Measurements from ENCODE around the gene MRC2. TPM values are rescaled to one million over a fixed set of nuclear protein-coding genes. Genes with fewer than 3 reads are reported as not detected.

Gene MRC2
- total and polyA plus RNA-seq, 9 of the 15 experiments (the other 6 are each of a cell fraction or from before 2014, with no cell fraction given) = 0.28 to 11.5 (median 6.6) TPM

DNA sequence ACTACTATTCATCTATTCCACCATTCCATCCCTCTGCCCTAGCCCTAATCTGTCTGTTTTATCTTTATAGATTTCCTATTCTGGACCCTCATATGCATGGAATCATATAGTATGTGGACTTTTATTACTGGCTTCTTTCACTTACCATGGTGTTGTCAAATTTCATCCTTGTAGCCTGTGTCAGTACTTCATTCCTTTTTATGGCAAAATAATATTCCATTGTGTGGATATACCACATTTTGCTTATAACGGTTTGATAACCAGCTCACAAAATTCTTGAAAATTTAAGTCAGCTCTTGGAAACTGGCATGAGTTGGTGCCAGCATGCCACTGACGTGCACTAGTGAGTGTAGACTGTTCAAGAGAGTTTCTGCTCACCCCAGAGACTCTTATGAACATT lies 30.3 kb upstream of the MRC2 start:
- Histone ChIP-seq H4K20me1 (replicated peaks; ENCODE audit: control insufficient read depth, insufficient read depth, low read length) (no peaks in the 10 kb centered on the region), H3K79me2 (ENCODE audit: control insufficient read depth, insufficient read depth, low read length) (no peaks in the 10 kb centered on the region), H3K4me2 (ENCODE audit: insufficient read depth, low read length) (no peak overlapping the region), H3K9ac (ENCODE audit: insufficient read depth in 1 of 2, low read depth in 2 of 2, low read length in 2 of 2) (no peak overlapping the region), H2AFZ (ENCODE audit: low read depth, low read length) (no peak overlapping the region), H3K9me1 (ENCODE audit: control insufficient read depth, insufficient read depth, low read length) (no peaks in the 10 kb centered on the region), H3K9me3 (replicated peaks; ENCODE audit: control insufficient read depth, insufficient read depth, low read depth, low read length) (peaks cover 11% of the 10 kb centered on the region), H3K36me3 (ENCODE audit: control insufficient read depth, insufficient read depth, low read length) (peaks cover 72% of the 10 kb centered on the region), H3K4me1 (replicated peaks in 1 of 2; ENCODE audit: control insufficient read depth in 2 of 2, insufficient read depth in 2 of 2, low read length in 2 of 2) (no peaks in the 10 kb centered on the region), H3K27ac (ENCODE audit: extremely low read depth, low read depth, low read length) (no peak overlapping the region), H3K4me3 (no peak overlapping the region), H3K27me3 (ENCODE audit: control insufficient read depth in 2 of 2, insufficient read depth in 2 of 2, low read length in 2 of 2) (no peaks in the 10 kb centered on the region)
- no TSS peak for BruUV-seq (replicated peaks)
- TF ChIP-seq, protein P1, sequence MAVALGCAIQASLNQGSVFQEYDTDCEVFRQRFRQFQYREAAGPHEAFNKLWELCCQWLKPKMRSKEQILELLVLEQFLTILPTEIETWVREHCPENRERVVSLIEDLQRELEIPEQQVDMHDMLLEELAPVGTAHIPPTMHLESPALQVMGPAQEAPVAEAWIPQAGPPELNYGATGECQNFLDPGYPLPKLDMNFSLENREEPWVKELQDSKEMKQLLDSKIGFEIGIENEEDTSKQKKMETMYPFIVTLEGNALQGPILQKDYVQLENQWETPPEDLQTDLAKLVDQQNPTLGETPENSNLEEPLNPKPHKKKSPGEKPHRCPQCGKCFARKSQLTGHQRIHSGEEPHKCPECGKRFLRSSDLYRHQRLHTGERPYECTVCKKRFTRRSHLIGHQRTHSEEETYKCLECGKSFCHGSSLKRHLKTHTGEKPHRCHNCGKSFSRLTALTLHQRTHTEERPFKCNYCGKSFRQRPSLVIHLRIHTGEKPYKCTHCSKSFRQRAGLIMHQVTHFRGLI (CRISPR knock-in tag; IDR thresholded peaks at IDR 0.05) = no peak
- no peak for TF ChIP-seq SNRNP70 (optimal IDR thresholded peaks at IDR 0.05; ENCODE audit: low read depth, low read length)
- TF ChIP-seq EP400 (IDR thresholded peaks at IDR 0.05) = no peak
- TF ChIP-seq RERE (CRISPR knock-in tag; IDR thresholded peaks at IDR 0.05; ENCODE audit: borderline replicate concordance) = no peak
- TF ChIP-seq, protein P2, sequence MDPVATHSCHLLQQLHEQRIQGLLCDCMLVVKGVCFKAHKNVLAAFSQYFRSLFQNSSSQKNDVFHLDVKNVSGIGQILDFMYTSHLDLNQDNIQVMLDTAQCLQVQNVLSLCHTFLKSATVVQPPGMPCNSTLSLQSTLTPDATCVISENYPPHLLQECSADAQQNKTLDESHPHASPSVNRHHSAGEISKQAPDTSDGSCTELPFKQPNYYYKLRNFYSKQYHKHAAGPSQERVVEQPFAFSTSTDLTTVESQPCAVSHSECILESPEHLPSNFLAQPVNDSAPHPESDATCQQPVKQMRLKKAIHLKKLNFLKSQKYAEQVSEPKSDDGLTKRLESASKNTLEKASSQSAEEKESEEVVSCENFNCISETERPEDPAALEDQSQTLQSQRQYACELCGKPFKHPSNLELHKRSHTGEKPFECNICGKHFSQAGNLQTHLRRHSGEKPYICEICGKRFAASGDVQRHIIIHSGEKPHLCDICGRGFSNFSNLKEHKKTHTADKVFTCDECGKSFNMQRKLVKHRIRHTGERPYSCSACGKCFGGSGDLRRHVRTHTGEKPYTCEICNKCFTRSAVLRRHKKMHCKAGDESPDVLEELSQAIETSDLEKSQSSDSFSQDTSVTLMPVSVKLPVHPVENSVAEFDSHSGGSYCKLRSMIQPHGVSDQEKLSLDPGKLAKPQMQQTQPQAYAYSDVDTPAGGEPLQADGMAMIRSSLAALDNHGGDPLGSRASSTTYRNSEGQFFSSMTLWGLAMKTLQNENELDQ (CRISPR knock-in tag; IDR thresholded peaks at IDR 0.05; ENCODE audit: borderline replicate concordance) = no peak
- TF ChIP-seq ZNF146 (CRISPR knock-in tag; IDR thresholded peaks at IDR 0.05; ENCODE audit: unreplicated experiment) = peak; percentile 14
- no peak for TF ChIP-seq ZNF140 (CRISPR knock-in tag; IDR thresholded peaks at IDR 0.05)
- in situ Hi-C loops (cut with MboI) = no loop called here
- POLR2A ChIA-PET = interaction anchor here (0.6 kb wide), 1 partner anchor 15 kb away, joined by 3 read pairs; no protein-coding TSS in a partner anchor
- intact Hi-C loops (cut with micrococcal nuclease) = no loop called here
- DNase-seq (ENCODE audit: extremely low read depth in 1 of 4, low spot score in 3 of 4) (no peak), ATAC-seq (no peak), FAIRE-seq (no peak)
- WGBS (ENCODE audit: insufficient coverage, low coverage, missing lambda C conversion rate) = 87% methylated on average over 2 of the region's 2 CpGs
- CTCF ChIA-PET (ENCODE audit: low intra/inter-chr PET ratio) = no interaction called here

Data from K562 (cell line).